Mucosa of rectum (tissue), 2 donors: ENCODE data around the gene TNFAIP8.

Source experiments
- H3K27ac ChIP-seq, 2 donors: one replicate each; pipeline ENCODE4 v1.7.0; 2013; ENCODE audit warnings: inconsistent platforms in 2 of 2, low read depth in 2 of 2, low read length in 2 of 2
- H3K27me3 ChIP-seq, 2 donors: one replicate each; pipeline ENCODE4 v1.7.0; 2013; ENCODE audit warnings: low read length in 2 of 2; ENCODE audit not compliant: control insufficient read depth in 2 of 2, insufficient read depth in 2 of 2
- H3K36me3 ChIP-seq, 2 donors: one replicate each; pipeline ENCODE4 v1.7.0; 2013; ENCODE audit warnings: low read length in 2 of 2; ENCODE audit not compliant: control insufficient read depth in 2 of 2, insufficient read depth in 2 of 2
- H3K4me1 ChIP-seq, 2 donors: one replicate each; pipeline ENCODE4 v1.7.0; 2013; ENCODE audit warnings: low read length in 2 of 2, mild to moderate bottlenecking in 1 of 2; ENCODE audit not compliant: control insufficient read depth in 2 of 2, insufficient read depth in 2 of 2
- H3K4me3 ChIP-seq, 2 donors: one replicate each; pipeline ENCODE4 v1.7.0; 2013; ENCODE audit warnings: low read length in 2 of 2
- H3K9ac ChIP-seq, 2 donors: one replicate each; pipeline ENCODE4 v1.7.0; 2013; ENCODE audit warnings: low read length in 2 of 2, low read depth in 1 of 2, mild to moderate bottlenecking in 1 of 2
- H3K9me3 ChIP-seq, 2 donors: one replicate each; pipeline ENCODE4 v1.7.0; 2013; ENCODE audit warnings: low read length in 2 of 2; ENCODE audit not compliant: control insufficient read depth in 2 of 2
- donor health status: healthy.
- donor health status: Normal muscosa, but diverticular disease.

The TNFAIP8 gene

DNA sequence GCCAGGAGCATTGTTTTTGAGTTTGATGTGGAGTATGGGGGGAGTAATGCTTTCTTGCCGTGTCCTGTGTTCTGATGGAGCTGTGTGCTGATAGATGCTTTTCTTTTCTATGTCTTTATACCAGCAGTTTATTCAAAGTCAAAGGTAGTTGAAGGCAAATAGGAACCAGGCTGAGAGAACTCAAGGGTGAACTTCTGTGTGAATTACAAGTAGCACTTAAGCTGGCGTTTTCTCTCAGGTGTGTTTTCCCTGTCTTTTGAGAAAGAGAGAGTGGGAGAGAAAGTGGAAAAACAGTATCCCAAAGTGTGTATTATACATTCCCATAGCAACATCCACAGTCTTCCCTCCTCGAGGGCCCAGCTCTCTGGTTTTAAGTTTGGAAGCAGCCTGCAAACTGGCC, 1.5 kb downstream of the TNFAIP8 start:
- no peaks in the 10 kb centered on the region for H3K27me3 ChIP-seq
- H3K4me1 ChIP-seq = peaks cover 13 to 37% of the 10 kb centered on the region in 2 donors
- peak overlapping the region in 1 of 2 donors; percentile 74 for H3K27ac ChIP-seq
- H3K36me3 ChIP-seq = no peaks in the 10 kb centered on the region
- peak overlapping the region in 1 of 2 donors; percentile 82 for H3K4me3 ChIP-seq
- peak overlapping the region in 1 of 2 donors; percentile 15 for H3K9ac ChIP-seq
- no peaks in the 10 kb centered on the region for H3K9me3 ChIP-seq

DNA sequence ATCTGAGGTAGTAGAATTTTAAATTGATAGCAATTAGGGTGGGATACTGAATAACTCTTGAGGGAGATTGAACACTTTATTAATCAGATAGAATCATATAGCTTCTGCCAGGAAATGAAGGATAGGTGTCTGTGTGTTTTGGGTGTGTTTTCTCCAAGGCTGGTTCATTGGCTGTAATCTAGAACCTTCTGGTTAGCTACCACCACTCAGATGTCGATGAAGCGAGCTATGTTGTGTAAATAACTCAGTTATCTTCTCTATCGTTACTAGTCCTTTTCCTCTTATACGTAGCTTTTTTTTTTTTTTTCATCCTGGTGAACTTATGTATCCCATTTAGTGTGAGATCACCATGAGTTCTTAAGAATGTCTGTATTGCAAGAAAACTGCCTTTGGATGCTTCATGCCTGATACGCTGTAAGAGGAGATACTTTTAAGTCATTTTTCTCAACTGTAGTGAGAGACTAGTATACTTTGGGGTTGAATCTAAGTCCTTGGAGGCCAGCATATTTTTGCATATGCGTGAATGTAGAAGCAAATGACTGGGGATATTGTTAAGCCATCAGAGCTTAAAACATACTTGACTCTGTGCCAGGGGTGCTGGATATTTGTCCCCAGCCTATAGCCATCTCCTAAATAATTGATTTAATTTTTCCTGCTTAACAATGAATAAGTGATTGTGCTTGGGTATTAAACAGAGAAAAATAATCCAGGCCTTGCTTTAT, 2.1 kb downstream of the TNFAIP8 start:
- no peaks in the 10 kb centered on the region for H3K36me3 ChIP-seq
- no peak overlapping the region for H3K27ac ChIP-seq
- no peaks in the 10 kb centered on the region for H3K27me3 ChIP-seq
- H3K4me3 ChIP-seq = peak overlapping the region in 1 of 2 donors; percentile 82
- H3K4me1 ChIP-seq = peaks cover 13 to 37% of the 10 kb centered on the region in 2 donors
- H3K9ac ChIP-seq = no peak overlapping the region
- H3K9me3 ChIP-seq = no peaks in the 10 kb centered on the region

DNA sequence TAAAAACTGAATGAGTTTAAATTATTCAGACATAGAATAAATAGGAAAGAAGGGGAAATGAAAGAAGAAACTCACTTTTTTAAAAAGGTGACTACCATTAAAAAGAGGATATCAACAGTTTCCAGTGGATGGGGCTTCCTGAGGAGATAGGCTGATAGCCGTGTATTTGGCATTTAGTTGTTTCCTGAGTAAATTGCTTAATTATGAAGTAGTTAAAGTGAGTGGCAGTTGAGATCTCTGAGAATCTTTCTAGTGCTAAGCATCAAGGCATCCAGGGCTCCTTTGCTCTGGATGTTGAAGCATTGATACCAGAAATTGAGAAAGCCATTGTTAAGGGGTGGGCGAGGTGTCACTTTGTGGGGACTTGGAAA, 2.7 kb downstream of the TNFAIP8 start:
- peaks cover 13 to 37% of the 10 kb centered on the region in 2 donors for H3K4me1 ChIP-seq
- H3K36me3 ChIP-seq = no peaks in the 10 kb centered on the region
- peak overlapping the region in 1 of 2 donors; percentile 17 for H3K9ac ChIP-seq
- no peak overlapping the region for H3K4me3 ChIP-seq
- no peaks in the 10 kb centered on the region for H3K27me3 ChIP-seq
- H3K27ac ChIP-seq = no peak overlapping the region
- H3K9me3 ChIP-seq = no peaks in the 10 kb centered on the region

DNA sequence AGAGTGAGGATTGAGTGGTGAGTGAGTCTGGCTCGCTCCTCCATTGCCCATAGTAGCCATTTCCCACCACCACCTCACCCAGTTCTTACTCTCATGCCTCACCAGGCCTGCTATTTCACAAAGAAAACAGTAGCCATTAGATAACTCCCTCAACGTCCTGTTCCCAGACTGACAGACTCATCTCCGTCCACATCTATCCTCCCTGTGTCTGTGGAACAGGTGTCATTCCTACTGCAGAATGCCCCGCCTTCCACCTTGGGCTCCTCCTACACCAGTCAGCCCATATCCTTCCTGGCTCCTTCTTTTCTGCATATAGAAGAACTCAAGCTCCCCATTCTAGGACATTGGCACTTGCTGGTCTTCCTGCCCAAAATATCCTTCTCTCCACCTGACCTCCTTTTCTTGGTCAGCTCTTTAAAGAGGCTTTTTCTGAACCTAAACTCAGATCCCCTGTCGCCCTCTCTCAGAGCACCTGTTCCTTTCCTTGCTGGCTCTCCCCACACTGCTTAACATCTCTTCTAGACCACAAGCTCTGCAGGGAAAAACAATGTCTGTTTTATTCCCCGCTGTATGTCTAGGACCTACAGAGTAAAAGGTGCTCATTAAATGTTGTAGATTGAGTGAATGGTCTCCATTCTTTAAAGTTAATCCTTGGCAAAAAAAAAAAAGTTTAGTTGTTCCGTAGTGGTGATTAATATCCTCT, 3.2 kb downstream of the TNFAIP8 start:
- Histone ChIP-seq H3K4me3 (no peak overlapping the region), H3K27me3 (no peaks in the 10 kb centered on the region), H3K4me1 (peaks cover 13 to 32% of the 10 kb centered on the region in 2 donors), H3K9ac (peak overlapping the region in 1 of 2 donors; percentile 17), H3K27ac (no peak overlapping the region), H3K36me3 (no peaks in the 10 kb centered on the region), H3K9me3 (no peaks in the 10 kb centered on the region)

DNA sequence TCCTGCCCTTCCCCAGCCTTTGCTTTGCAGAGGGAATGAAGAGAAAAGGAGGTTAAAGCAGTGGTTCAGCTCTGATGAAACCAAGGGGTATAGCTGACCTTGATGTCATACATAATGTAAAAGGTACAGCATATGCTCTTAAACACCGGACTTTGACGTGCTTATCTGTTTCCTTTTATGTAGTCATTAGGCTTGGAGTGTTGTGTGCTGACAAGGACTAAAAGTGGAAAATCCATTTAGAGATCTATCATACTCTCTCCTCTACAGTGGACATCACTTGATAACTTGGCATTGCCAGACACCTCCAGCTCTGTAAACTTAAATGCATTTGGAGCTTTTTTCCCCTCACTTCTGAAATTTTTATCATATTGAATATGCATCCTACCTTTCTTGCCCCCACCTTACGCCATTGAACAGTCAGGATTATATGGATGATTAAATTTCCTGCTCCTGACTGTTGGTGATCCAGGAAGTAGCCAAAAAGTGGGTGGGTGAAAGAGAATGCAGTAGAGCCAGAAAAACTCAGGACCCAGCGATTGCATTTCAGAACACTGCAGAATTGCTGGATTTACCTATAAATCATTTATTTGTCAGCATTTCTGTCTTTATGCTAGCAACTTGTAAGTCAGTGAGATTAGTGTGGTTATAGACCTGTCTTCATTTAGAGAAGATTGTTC, 4.1 kb downstream of the TNFAIP8 start:
- Histone ChIP-seq H3K27me3 (no peaks in the 10 kb centered on the region), H3K9me3 (no peaks in the 10 kb centered on the region), H3K27ac (no peak overlapping the region), H3K4me3 (no peak overlapping the region), H3K36me3 (no peaks in the 10 kb centered on the region), H3K9ac (no peak overlapping the region), H3K4me1 (peaks cover 12 to 30% of the 10 kb centered on the region in 2 donors)

DNA sequence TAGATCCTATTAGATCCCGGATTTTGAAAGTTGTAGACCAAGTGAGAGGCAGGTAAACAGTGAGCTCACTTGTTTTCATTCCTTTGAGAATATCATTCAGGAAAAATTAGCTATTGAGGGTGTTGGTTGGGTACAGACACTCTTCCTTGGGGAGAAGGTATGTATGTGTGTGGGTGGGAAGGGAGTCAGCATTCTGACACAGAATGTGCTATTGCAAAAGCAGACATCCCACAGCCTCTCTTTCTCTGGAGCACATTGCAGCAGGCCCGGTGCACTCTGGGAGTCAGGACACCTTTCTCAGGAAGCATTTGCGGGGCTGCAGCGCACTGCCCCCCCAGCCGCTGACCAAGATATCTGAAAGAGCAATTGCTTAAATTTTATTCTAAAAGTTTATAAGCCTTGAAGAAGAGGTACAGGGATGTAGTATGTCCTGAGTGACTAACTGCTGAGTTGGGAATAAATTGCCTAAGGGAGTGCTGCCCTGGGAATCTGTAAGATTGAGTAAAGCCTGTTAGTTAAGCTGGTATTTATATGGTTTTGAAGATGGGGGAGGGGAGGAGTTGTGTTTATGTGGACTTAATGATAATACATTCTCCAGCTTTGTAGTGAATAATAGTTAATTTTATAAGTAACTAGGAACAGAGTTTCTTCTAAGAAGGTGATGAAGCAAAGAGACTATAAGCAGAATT, 5.2 kb downstream of the TNFAIP8 start:
- Histone ChIP-seq H3K36me3 (no peaks in the 10 kb centered on the region), H3K9ac (no peak overlapping the region), H3K27ac (no peak overlapping the region), H3K27me3 (no peaks in the 10 kb centered on the region), H3K9me3 (no peaks in the 10 kb centered on the region), H3K4me3 (no peak overlapping the region), H3K4me1 (peaks cover 9 to 28% of the 10 kb centered on the region in 2 donors)

DNA sequence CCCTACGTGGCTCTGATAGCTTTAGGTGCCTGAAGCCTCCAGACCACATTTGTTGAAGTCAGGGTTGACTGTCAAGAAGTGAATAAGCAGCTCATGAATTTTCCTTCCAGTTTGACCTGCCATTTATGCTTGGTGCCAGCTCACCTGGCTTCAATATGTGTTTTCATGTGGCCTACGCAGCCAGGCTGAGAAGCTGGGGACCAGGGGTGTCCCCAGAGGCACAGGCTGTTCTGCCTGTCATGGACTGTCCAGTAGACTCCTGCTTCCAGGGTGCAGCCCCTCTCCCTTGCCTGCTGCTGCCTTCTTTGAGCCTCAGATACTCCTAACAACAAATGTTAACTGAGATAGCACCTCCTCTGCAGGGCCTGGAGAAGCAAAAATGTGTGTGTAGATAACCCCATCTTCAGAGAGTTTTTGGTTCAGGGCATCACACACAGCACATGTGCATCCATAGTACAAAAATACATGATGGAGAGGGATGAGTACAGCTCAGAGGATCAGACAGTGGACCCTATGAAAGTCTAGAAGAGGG, 5.8 kb downstream of the TNFAIP8 start:
- Histone ChIP-seq H3K9me3 (no peaks in the 10 kb centered on the region), H3K9ac (no peak overlapping the region), H3K27me3 (no peaks in the 10 kb centered on the region), H3K4me3 (no peak overlapping the region), H3K4me1 (peaks cover 9 to 27% of the 10 kb centered on the region in 2 donors), H3K36me3 (no peaks in the 10 kb centered on the region), H3K27ac (no peak overlapping the region)

DNA sequence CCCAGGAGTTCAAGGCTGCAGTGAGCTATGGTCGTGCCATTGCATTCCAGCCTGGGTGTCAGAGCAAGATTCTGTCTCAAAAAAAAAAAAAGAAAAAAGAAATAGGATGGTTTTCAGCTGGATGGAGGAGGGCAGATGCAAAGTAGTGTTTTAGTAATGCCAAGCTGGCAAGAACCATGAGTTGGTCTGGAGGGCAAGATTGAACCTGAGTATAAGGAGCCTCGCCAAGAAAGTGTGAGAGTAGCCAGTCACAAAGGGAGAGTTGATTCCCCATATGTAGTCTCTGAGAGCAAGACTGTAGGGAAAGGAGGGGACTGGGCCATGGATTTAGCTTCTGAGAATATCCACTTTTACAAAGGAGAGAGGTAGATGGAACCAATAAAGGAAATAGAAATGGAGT, 6.9 kb downstream of the TNFAIP8 start:
- Histone ChIP-seq H3K27me3 (no peaks in the 10 kb centered on the region), H3K27ac (no peak overlapping the region), H3K4me3 (no peak overlapping the region), H3K4me1 (peaks cover 9 to 18% of the 10 kb centered on the region in 2 donors), H3K9ac (no peak overlapping the region), H3K36me3 (no peaks in the 10 kb centered on the region), H3K9me3 (no peaks in the 10 kb centered on the region)

DNA sequence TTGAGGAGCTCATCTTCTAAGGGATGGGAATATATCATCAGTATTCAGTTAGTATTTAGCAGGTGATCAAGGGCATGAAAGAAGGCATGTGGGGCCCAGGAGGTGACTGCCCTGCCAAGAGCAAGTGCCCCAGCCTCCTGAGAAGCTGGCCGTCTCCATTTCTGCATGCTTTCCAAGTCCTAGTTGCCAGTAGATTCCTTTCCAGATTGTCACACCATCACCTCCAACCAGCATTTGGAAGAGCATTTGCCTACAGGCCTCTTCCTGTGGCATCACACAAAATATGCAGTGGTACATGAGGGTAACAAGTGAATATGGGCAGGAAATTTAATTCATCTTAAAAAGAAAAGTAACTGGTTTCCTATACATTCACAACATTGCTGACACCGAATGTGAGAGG, 7.5 kb downstream of the TNFAIP8 start:
- H3K27ac ChIP-seq = no peak overlapping the region
- H3K9me3 ChIP-seq = no peaks in the 10 kb centered on the region
- H3K9ac ChIP-seq = no peak overlapping the region
- no peaks in the 10 kb centered on the region for H3K36me3 ChIP-seq
- H3K27me3 ChIP-seq = no peaks in the 10 kb centered on the region
- no peak overlapping the region for H3K4me3 ChIP-seq
- H3K4me1 ChIP-seq = peaks cover 9 to 21% of the 10 kb centered on the region in 2 donors
